Omental fat pad (tissue), 4 donors: ENCODE data around the gene TP53TG5. TPM values are rescaled to one million over a fixed set of nuclear protein-coding genes. Genes with fewer than 3 reads are reported as not detected.

ENCODE experiments used
- ATAC-seq: fragments of 150-250 bp; one replicate; pipeline ENCODE4 v1.9.1; 2016; ENCODE audit warnings: mild to moderate bottlenecking, moderate library complexity; ENCODE audit not compliant: low FRiP score
- DNase-seq: peaks from one replicate; pipeline ENCODE4 v3.0.0-alpha.2; 2019; ENCODE audit warnings: low spot score
- total RNA-seq, 4 donors: library from RNA; depleted of rRNA; stranded (reverse); fragments of >200 nt; gene quantifications; one replicate each; pipeline ENCODE4 v1.1.0, GENCODE V29; 2016
- TF ChIP-seq, protein P1 (sequence below), 3 donors: fragments of 450-650 bp; IDR thresholded peaks; one replicate each; pipeline ENCODE4 v1.5.1; 2016 to 2017; ENCODE audit warnings: antibody characterized with exemption in 3 of 3, mild to moderate bottlenecking in 3 of 3, moderate library complexity in 2 of 3

TP53TG5 gene
- total RNA-seq, 4 donors from 2014 or later, result 0.47 TPM; not detected in 3

DNA sequence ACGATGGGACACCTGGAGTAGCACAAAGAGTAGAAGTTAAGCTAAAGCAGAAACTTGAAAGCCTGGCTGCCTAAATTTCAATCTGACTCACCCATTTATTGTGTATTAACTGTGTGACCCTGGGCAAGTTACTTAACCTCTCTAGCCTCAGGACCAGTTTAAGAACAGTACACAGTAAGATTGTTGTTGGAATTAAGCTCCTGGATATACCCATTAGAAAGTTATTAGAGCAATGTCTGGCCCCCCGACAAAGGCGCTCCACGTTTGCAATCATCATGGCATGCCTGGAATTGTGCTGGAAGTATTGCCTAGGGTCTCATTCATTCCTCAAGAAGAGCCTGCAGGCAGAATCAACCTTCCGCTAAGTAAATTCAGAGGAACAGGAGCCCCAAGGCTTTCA is 31.3 kb downstream of the TP53TG5 start:
- DNase-seq (no peak), ATAC-seq (no peak)
- TF ChIP-seq, protein P1, sequence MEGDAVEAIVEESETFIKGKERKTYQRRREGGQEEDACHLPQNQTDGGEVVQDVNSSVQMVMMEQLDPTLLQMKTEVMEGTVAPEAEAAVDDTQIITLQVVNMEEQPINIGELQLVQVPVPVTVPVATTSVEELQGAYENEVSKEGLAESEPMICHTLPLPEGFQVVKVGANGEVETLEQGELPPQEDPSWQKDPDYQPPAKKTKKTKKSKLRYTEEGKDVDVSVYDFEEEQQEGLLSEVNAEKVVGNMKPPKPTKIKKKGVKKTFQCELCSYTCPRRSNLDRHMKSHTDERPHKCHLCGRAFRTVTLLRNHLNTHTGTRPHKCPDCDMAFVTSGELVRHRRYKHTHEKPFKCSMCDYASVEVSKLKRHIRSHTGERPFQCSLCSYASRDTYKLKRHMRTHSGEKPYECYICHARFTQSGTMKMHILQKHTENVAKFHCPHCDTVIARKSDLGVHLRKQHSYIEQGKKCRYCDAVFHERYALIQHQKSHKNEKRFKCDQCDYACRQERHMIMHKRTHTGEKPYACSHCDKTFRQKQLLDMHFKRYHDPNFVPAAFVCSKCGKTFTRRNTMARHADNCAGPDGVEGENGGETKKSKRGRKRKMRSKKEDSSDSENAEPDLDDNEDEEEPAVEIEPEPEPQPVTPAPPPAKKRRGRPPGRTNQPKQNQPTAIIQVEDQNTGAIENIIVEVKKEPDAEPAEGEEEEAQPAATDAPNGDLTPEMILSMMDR (IDR thresholded peaks at IDR 0.05), result no peak

DNA sequence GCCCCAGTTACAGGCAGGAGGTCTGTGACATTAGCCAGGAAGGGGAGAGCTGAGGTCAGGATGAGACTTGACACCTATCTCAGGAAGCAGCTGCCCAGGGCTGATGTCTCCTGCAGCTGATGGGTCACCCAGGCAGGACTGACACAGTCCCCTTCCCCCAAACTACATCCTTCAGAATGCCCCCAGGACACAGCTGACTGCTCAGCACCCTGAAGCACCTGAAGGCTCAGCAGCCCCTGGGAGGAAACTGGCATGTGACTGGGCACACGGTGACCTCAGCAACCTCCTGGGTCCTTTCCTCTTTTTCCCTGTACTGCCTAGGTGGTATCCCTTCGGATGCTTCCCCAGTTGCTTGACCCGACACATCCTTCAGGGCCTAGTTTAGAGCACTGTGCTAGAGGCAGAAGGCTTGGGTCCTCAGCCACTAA is 31.8 kb downstream of the TP53TG5 start:
- ATAC-seq (no peak), DNase-seq (no peak)
- TF ChIP-seq, protein P1 (IDR thresholded peaks at IDR 0.05), result no peak

DNA sequence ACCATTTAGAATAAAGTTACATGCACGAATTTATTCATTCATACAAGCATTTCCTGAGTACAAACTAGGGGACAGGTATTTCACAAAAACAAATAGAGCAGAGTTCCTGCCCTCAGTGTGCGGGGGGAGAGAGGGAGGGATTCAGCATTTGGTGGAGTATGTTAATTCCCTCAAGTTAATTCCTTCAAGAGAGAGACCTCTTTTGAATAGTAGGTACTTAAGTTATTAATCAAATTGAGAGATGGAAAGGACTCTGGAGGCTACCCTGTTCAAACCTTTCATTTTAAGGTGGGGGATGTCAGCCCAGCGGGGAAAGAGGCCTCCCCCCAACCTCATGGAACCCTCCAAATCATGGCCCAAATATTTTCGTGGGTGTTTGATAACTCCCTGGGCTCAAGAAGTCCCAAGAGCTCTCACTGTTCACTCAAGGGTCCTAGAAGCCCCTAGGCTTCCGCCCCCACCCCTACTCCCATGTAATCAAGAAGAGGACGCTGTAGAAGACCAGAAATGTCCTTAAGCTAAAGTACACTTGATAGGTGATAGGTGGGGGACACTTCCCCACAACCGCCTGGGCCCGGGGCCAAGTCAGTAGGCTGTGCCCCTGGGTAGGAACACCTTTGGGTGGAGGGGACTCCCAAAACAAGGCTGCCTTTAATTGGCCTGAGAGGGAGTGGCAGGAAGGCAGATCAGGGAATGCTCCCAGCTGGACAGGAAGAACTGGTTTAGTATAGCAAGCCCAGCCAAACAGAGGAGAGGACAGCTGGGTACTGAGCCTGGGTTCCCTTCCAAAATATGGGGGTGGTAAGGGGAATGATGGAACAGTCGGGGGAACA is 32.8 kb downstream of the TP53TG5 start:
- DNase-seq (no peak), ATAC-seq (no peak)
- TF ChIP-seq, protein P1 (IDR thresholded peaks at IDR 0.05), result no peak

DNA sequence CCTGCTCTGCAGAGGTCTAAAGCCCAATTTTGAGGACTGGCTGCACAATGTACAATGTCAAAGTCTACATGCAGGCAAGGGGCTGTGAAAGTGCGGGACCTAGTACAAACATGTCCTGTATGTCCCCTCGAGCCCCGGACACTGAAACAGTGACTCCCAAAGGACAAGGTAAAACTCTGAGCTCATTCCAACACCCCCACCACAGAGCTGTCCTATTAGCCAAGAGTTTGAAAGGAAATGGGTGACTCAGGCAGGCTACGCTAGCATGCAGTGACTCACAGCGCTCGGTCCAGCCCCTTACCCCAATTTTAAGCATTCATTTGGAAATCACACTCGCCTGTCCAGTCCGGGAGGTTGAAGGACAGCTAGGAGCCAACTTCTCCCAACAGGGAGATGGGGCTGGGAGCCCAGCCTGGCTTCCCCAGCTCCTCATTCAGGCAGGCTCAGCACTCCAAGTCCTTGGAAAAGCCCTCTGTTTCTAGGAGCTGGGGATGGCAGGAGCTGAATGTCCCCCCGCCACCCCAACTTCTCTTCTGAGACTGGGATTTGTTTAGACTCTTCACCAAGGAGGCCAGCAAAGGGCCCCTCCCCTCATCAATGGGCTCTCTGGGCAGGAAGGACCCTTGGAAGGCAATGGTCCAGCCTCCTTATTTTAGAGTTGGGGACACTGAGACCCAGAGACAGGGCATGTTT is 33.8 kb downstream of the TP53TG5 start:
- TF ChIP-seq, protein P1 (IDR thresholded peaks at IDR 0.05), result no peak
- DNase-seq (peak; percentile 54), ATAC-seq (peak; percentile 60)

DNA sequence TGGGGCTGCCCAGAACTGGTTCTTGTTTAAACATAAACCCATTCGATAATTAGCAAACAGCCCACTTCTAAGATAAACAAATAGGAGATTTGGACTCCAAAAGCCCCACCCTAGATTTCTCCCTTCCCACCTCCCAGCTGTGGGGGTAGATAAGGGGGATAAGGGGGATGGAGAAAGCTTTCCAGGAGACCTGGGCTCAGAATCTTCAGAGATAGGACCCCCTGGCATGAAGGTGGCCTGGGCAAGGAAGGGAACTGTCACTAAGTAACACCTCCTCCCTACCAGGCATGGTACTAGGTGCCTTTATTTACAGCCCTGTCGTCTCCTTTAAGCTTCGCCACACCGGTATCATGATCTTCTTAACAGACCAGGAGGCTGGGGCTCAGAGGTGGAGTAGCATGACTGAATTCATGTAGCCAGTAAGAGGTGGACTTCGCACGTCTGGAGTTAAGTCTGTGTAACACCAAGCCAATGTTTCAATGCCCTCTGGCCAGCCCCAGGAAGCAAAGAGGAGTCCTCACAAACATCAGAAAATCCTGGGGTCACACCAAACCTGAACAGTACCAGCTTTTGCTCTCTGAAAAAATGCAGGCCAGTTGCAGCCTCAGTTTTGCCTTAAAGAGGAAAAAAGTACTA is 34.5 kb downstream of the TP53TG5 start:
- TF ChIP-seq, protein P1 (IDR thresholded peaks at IDR 0.05), result no peak
- ATAC-seq, result no peak
- no peak for DNase-seq

DNA sequence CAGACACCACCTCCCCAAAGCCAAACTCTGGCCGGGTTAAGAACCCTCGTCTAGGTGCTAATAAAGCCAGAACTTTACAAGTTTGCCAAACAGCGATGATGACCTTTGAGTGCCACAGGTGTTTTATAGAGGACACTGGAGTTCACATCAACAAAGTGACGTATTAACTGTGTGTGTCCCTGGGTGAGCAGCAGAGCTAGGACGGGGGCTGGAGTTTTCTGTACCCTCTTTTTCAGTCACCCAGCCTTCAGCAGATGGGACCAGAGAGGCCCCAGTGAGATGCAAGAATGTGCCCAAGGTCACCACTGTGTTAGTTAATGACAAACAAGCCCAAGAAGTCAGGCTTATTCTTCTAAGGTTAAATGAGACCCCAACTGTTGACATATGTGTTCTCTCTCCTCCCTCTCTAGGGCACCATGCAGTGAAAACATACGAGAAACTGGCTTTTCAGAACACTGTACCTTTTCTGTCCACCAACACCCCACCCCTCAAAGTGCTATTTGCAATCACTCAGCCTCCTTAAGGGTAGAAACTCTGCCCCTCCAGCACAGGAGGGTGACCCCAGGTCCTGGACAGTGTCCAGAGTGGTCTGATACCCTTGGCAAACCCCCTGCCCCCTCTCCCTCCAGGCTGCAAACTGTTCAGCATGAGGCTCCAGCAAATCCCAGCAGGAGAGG is 35.1 kb downstream of the TP53TG5 start:
- TF ChIP-seq, protein P1 (IDR thresholded peaks at IDR 0.05), result no peak
- ATAC-seq, result no peak
- no peak for DNase-seq
